Measurements from ENCODE around the gene LRRC36. TPM values are rescaled to one million over a fixed set of nuclear protein-coding genes. Genes with fewer than 3 reads are reported as not detected.
A peak's percentile ranks its signal among the peaks of the same experiment; 100 is the strongest.

Gene LRRC36
- total and polyA plus RNA-seq, 2 of the 13 experiments (the other 11 are each of a cell fraction or from before 2014, with no cell fraction given), result 0.12 to 0.15 TPM

GRCh38 chr16:67429053-67429798 is 102.6 kb downstream of the LRRC36 start (continued):
- TF ChIP-seq KLF6 (CRISPR knock-in tag; IDR thresholded peaks at IDR 0.05) (no peak), MIXL1 (CRISPR knock-in tag; IDR thresholded peaks at IDR 0.05) (no peak), E2F2 (CRISPR knock-in tag; IDR thresholded peaks at IDR 0.05; ENCODE audit: borderline replicate concordance) (no peak), ASH2L (IDR thresholded peaks at IDR 0.05; ENCODE audit: insufficient read length, low read depth, low read length) (no peak), ARHGAP35 (CRISPR knock-in tag; IDR thresholded peaks at IDR 0.05; ENCODE audit: borderline replicate concordance) (no peak), ZNF510 (CRISPR knock-in tag; IDR thresholded peaks at IDR 0.05; ENCODE audit: low read depth) (no peak), GATAD1 (CRISPR knock-in tag; IDR thresholded peaks at IDR 0.05) (peak; percentile 58), MXI1 (IDR thresholded peaks at IDR 0.05; ENCODE audit: borderline replicate concordance, low read depth, low read length) (0 out of 3 replicates have a peak, but pooled peaks have one; percentile 29), U2AF2 (IDR thresholded peaks at IDR 0.05; ENCODE audit: low read depth, low read length) (no peak), ZNF383 (CRISPR knock-in tag; IDR thresholded peaks at IDR 0.05; ENCODE audit: borderline replicate concordance) (no peak), EHMT2 (IDR thresholded peaks at IDR 0.05; ENCODE audit: borderline replicate concordance, low read depth, low read length) (no peak), ZKSCAN5 (CRISPR knock-in tag; IDR thresholded peaks at IDR 0.05) (no peak), ZNF441 (CRISPR knock-in tag; IDR thresholded peaks at IDR 0.05; ENCODE audit: borderline replicate concordance) (no peak), ZFP36 (IDR thresholded peaks at IDR 0.05; ENCODE audit: borderline replicate concordance, low read depth, low read length, partially characterized antibody) (no peak), PHB2 (IDR thresholded peaks at IDR 0.05; ENCODE audit: partially characterized antibody) (no peak), ZNF609 (CRISPR knock-in tag; IDR thresholded peaks at IDR 0.05; ENCODE audit: borderline replicate concordance) (no peak), EED (CRISPR knock-in tag; IDR thresholded peaks at IDR 0.05) (no peak), ZFAT (CRISPR knock-in tag; conservative IDR thresholded peaks at IDR 0.05) (no peak), ZNF333 (CRISPR knock-in tag; IDR thresholded peaks at IDR 0.05; ENCODE audit: borderline replicate concordance) (no peak), ZNF503 (CRISPR knock-in tag; IDR thresholded peaks at IDR 0.05) (no peak), ZNF563 (CRISPR knock-in tag; IDR thresholded peaks at IDR 0.05) (no peak), ZNF790 (CRISPR knock-in tag; IDR thresholded peaks at IDR 0.05; ENCODE audit: borderline replicate concordance) (no peak), KDM5B (CRISPR knock-in tag; IDR thresholded peaks at IDR 0.05; ENCODE audit: borderline replicate concordance) (no peak)
